ENCODE results near the gene AOPEP.

DNA sequence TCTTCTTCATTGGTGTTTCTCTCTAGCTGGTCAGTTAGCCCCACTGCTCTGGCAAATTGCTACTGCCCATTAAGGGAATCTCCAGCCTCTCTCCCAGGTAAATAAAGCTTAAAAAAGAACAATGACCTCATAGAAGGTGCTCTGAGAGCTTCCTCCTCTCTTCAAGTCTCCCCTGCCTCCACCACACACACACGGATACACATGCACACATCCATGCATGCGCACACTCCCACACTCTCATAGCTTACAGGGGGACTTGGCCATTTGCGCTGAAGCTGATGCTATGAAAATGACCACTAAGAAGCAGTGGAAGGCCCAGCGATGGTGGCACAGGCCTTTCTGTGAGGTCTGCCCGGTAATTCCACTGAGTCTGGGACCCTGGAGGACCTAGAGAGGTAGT is 250.9 kb downstream of the AOPEP start:
- TF ChIP-seq CTCF (conservative IDR thresholded peaks at IDR 0.05 in 1 of 2, IDR thresholded peaks at IDR 0.05 in 1 of 2; ENCODE audit: low read depth in 1 of 2, low read length in 2 of 2) (no peak), EZH2 (IDR thresholded peaks at IDR 0.05; ENCODE audit: low read length, missing control alignments) (no peak)
